Ramos (cell line): ENCODE data around the gene FIBP.

Source experiments
- in situ Hi-C: fragments of 300-500 bp; cut with MboI; formaldehyde crosslinking; loops from one replicate; pipeline ENCODE4 v1.14.3; 2022; ENCODE audit warnings: low sequenced_read_pairs; ENCODE audit not compliant: unreplicated experiment

FIBP gene

DNA sequence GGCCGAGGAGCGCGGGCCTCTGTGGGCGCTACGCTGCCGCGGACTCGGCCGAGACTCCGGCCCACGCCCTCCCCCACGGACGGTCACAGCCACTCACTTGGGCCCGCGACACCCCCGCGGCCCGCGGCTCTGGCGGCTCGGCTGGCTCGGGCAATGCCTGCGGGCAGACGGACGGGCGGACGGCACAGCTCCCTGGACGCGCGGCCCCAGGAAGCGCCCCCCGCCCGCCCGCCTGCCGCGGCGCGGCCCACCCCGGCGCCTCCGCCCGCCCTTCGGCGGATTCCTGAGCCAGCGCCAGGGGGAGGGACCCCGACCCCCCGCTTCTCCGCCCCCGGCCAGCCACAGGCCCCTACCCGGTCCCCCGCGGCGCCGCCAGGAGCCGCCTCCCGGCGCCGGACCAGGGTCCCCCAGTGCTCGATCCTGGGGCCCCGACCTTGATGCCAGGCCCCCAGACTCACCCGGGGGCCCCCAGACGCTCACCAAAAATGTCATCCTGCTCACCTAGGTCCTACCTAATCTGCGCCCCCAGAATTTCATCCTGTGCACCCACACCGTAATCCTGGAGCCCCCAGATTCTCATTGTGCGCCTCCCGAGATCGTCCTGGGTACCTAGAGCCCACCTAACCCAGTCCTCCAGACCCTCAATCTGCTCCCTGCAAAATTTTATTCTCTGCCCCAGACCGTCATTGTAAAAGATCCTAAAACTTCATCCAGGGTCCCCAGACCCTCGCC lies 15.5 kb downstream of the FIBP start, which contains the start of gene EFEMP2:
Gene EFEMP2, minus strand, starts transcription at position 215 of the 732 bp plus-strand sequence. CDS start 446 bp downstream, outside the sequence.
- in situ Hi-C loops, result no loop called here

DNA sequence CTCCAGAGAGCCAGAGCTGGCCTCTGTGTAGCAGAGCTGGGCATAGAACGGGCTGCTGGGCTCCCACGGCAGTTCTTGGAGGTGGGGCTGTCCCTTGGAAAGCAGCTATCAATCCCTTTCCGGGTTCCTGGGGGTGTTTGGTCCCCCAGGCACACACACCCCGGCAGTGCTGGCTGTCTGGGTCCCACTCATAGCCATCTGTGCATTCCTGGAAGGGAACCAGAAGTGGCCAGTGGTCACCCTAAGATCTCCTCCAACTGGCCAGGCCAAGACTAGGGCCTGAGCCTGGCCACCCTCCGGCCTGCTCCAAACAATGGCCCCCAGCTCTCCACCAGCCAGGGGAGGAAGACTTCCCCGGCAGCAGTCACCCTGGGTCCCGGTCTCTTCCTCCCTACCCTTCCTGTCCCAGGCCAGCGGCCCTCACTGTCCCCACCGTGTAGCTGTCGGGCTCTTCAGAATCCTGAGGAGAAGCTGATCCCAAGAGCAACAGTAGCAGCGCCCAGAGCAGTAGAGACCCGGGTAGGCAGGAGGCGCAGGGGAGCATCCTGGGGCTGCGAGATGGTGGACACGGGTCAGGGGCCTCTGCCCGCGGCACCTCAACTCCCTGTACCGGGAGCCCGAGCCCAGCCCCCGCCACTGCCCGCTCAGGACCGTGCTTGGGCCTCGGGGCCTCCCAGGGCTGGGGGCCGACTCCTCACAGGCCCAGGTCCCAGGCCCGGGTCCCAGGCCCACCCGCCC lies 16.3 kb downstream of the FIBP start:
- in situ Hi-C loops, result no loop called here

DNA sequence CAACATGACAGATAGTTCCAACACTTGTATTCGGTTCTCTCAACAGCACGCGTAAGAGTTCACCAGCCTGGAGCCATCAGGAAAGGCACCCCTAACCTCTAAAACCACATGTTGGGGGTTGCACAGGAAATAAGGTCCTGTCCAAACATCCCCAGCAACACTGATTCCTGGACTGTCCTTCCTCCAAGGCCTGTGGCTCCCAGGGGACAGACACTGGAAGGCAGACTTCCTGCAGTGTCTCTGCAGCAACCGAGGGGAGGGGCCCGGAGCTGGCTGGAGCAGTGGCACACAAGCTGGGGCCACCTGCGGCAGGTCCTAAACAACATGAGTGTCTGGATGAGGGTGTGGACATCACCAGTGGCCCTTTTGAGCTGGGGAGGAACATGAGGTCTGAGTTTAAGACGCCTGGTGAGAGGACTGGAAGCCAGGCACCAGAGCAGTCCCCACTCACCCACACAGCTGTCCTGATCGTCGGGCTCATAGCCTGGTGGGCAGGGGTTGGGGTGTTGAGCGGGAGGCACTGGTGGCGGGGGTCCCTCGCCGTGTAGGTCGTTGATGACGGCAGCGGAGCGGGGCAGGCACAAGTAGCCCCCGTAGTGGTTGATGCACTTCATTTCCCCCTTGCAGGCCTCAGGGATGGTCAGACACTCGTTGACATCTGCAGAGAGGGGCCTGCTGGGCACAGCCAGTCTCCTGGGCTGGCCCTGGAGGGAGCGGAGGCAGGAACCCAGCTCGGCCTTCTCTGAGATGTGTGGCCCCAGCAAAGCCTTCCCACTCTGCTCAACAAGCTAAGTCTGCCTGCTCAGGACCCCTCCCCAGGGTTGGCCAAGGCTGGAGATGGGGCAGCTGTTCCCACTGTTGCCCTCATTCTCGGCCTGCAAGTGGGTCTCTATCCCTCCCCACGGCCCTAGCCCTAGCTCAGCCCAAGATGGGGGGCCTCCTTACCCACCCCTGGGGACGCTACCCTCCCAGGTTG lies 17.3 kb downstream of the FIBP start:
- in situ Hi-C loops, result no loop called here

DNA sequence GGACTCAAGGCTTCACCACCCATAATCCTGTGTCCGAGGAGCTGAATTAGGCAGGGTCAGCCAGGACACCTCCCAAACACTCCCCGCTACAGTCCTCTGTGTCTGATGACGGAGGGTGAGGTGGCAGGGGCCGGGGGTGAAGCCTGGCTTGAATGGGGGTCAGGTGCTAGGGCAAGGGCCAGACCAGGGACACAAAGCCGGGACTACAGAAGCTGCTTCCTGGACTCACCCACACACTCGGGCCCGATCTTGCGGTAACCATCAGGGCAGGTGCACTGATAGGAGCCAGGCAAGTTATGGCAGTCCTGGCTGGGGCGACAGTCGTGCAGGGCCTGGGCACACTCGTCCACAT lies 18.0 kb downstream of the FIBP start:
- in situ Hi-C loops, result no loop called here

DNA sequence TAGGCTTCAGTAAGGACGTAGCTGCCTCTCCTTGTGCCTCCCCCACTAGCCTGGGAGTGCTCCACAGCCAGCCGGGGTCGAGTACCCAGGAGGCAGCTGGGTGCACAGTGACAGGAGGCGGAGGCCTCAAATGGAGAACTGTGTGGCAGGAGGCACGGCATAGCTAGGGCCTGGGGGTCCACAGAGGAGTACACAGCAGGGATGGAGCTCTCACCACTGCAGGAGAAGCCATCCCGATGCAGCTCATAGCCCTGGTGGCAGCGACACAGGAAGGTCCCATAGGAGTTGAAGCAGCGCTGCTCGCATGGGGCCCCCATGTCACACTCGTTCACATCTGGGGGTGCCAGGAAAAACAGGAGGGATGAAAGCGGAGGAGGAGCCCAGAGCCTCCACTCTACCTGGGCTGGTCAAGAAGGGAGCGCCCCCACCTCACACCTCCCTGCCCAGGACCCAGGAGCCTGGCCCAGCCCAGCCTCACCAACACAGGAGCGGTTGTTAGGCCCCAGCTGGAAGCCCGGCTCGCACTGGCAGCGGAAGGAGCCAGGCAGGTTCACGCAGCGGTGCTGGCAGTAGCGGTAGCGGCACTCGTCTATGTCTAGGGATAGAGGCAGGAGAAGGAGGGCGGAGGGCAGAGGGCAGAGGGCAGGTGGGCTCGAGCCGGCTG lies 18.5 kb downstream of the FIBP start:
- in situ Hi-C loops, result no loop called here

DNA sequence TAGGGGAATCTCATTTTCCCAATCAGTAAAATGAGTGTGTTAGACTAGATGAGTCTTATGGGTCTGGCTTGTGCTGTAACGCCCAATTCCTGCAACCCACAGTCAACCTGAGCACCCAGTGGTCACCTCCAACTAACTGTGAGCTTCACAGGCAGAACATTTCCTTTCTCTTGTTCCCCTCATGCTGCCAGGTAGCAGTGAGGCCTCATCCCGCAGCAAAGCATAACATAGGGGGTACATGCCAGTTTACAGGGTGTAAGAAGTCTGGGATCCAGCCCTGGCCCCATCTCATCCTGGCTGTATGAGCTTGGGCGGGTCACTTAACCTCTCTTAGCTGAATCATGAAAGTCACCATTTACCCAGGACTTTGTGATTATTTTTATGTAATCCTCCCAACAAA lies 19.4 kb downstream of the FIBP start:
- in situ Hi-C loops, result no loop called here

DNA sequence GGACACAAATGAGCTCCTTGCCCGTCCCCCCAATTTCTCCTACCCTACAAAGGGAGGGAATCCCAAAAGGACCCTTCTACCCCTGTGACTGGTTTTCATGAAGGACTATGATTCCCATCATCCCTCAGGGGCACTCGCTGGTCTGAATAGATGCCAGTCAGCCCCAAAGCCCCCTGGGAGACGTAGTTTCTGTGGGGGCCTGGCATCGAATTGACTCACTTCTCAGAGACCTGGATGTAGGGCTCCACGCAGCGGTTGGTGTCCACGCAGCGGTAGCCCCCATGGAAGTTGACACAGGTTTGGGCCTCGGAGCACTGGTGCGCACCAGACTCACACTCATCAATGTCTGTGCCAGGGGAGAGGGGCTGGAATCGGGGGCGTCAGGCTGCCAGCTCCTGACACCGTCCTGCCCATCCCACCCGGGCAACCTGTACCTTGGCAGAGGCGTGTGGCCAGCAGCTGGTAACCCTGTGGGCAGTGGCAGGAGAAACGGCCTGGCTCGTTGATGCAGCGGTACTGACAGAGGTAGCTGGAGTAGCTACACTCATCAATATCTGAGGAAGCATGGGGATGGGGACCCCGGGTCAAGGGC lies 20.1 kb downstream of the FIBP start:
- in situ Hi-C loops, result no loop called here

DNA sequence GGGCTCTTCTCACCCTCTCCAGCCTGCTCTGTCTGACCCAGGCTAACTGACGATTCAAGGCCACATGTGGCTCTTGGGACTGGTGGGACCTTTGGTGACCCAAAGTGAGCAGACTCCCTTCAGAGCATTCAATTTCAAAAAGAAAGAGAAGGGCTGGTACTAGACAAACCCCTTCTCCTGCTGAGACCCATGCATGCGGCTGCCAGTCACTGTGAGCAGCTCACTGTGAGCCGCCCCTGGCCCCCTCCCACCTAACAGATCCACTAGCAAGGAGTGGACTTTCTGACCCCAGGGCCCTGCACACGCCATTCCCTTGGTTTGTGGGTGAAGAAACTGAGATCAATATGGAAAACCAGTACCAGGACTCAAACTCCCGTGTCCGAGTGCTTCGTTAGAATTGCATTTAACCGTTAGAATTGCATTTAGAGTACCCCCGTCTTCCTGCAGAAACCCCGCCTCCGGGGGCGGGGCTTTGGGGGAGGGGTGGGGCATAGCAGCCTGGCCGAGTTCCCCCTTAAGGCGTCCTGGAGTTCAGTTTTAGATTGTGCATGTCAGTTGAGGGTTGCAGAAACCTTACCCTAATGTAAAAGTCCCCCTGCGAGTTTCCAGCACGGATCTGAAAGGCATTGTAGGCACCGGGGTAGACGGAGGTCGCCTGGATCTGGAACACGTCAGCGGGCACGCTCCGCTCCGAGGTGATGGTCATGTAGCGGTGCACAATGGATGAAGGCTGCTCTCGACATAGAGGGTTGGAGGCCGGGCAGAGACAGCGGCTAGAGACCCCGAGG lies 20.8 kb downstream of the FIBP start:
- in situ Hi-C loops, result no loop called here

DNA sequence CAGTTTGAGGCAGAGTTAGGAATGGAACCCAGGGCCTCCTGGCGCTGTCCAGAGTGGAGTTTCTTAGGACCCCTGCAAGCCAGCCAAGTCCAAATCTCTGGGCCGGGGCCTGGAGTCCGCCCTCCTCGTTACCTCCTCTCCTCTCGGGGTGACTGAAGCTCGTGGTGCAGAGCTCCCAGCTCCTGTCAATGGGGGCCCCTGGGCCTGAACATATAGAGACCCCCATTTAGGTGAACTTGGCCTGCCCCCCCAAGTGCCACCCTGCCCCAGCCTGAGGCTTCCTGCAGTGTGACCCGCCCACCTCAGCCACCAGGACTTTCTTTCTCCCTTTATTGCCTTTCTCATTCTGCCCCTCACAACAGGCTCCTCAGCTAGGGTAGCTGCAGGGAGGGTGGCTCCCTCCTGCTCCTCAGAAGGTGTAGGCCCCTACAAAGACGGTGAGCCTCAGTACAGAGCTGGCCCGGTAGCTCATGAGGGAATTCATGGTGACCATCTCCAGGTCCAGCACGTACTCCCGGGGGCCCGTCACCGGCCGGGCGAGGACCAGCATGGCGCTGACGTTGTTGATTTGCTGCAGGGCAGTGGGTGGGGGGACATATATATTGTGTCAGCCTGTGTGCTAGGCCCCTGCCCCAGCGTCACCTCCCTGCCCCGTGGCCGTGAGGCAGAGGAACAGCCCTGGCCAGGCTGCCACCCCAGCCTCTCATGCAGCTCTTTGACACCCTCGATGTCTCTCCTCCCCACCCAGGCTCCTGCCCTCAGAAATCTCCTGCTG lies 21.6 kb downstream of the FIBP start:
- in situ Hi-C loops, result no loop called here

DNA sequence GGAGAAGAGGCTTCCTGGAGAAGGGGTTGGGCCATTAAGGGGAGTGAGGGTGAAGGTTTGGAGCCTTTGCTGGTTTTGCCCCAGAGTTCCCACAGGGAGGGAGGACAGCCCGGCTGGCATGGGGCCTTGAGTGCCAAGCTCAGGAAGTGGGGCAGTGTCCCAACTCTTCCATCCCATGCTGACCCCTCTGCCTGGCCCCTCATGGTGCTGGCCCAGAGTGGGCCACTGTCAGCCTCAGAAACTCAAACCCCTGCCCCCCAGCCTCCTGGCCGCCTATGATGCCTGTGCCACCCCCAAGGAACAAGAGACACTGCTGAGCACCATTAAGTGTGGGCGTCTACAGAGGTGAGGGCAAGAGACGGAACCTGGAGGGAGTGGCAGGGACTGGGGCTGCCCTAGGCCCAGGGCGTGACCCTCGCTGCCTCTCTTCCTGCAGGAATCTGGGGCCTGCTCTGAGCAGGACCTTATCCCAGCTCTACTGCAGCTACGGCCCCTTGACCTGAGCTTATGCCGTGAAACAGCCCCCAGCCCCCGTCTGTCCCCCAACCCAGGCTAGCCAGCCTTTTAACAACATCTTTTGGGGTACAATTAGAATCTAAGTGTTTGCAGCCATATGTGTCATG lies 22.6 kb downstream of the FIBP start:
- in situ Hi-C loops, result no loop called here

DNA sequence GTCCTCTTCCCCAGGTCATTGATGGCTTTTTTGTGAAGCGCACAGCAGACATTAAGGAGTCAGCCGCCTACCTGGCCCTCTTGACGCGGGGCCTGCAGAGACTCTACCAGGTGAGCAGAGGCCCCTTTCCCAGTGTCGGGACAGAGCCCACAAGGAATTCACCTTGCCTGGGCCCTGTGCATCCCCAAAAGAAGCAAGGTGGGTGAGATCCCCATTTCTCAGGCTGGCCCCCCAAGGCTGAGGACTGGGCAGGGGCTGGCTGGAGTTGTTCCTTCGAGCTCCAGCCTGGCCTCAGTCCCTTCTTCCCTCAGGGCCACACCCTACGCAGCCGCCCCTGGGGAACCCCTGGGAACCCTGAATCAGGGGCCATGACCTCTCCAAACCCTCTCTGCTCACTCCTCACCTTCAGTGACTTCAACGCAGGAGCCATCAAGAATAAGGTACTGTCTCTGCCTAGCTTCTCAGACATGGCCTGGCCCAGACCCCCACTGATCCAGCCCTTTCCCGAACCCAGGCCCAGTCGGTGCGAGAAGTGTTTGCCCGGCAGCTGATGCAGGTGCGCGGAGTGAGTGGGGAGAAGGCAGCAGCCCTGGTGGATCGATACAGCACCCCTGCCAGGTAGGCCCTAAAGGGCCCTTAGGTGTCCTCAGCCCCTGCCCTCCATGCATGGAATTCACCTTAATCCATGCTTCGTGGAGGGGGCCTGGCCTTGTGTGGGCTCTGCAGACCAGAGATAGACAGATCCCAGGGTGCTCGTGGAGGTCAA lies 23.4 kb downstream of the FIBP start:
- in situ Hi-C loops, result no loop called here

DNA sequence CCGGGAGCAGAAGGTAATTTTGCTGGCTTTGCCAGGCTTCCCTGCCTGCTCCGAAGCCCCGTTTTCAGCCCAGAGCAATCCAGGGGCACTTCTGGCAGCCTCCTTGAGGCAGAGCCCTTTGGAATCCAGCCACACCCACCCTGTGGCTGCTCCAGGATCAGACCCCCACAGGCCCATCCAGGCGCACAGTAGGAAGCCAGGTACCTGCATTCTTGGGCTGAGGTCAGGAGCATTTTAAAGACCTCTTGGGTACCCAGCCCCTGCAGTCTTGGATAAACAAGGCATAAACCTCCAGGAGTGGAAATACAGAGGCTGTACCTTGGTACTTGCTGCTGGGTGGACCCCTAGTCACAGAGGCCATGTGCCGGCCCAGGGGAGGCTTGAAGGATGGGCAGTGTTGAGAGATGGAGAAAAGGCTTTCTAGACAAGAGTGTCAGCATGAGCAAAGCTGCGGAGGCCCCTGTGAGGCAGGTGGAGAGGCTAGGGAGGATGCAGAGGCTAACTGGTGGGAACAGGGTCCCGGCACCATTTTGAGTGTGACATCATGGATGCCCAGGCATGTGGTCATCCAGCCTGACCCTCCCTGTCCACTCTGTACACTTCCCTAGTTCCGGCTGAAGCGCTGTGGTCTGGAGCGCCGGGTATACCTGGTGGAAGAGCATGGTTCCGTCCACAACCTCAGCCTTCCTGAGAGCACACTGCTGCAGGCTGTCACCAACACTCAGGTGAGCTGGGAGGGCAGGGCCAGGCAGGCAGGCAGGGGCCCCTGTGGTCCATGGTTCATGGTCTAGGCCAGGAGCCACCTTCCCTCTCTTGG lies 24.2 kb downstream of the FIBP start:
- in situ Hi-C loops, result no loop called here

DNA sequence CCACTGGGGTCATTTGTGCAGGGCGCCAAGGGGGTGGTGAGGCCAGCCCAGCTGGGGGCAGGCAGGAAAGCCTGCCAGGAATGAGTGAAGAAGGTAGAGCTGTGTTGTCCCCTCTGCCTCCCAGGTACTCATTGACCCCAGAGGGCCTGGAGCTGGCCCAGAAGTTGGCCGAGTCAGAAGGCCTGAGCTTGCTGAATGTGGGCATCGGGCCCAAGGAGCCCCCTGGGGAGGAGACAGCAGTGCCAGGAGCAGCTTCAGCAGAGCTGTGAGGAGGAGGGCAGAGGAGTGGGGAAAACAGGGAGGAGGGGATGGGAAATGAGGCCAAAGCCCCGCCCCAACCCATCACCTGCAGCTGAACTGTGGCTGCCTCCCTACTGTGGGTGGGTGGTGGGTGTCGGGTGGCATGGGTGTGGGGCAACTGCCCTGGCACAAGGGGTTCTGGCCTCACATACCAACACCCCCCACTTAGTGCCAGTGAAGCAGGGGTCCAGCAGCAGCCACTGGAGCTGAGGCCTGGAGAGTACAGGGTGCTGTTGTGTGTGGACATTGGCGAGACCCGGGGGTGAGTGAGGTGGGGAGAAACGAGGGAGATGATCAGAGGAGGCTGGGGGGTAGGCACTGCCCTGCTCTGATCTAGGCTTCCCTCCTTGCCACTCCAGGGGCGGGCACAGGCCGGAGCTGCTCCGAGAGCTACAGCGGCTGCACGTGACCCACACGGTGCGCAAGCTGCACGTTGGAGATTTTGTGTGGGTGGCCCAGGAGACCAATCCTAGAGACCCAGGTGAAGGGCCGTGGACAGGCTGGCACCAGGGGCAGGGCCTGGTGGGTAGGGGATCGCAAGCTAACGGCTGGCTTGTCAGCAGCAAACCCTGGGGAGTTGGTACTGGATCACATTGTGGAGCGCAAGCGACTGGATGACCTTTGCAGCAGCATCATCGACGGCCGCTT lies 25.1 kb downstream of the FIBP start:
- in situ Hi-C loops, result no loop called here

DNA sequence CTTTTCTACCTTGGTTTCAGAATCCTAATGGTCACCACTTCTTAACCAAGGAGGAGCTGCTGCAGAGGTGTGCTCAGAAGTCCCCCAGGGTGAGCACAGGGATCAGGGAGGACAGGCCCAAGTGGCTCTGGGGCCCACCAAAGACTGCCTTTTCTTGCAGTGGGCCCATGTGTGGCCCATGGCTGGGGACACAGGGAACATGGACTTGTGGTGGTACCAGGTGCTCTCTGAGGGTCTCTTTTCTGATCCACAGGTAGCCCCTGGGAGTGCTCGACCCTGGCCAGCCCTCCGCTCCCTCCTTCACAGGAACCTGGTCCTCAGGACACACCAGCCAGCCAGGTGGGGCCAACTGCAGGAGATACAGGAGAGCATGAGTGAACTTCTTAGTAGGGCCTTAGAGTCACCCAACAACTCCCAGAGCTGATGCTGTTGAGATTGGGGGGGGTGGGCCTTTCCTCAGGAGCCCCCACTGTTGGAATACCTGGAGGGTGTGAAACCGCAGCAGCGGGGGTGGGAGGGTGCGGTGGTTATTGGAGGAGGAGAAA lies 26.0 kb downstream of the FIBP start:
- in situ Hi-C loops, result no loop called here
